ENCODE data around the gene KRTAP20-2.

KRTAP20-2 gene

DNA sequence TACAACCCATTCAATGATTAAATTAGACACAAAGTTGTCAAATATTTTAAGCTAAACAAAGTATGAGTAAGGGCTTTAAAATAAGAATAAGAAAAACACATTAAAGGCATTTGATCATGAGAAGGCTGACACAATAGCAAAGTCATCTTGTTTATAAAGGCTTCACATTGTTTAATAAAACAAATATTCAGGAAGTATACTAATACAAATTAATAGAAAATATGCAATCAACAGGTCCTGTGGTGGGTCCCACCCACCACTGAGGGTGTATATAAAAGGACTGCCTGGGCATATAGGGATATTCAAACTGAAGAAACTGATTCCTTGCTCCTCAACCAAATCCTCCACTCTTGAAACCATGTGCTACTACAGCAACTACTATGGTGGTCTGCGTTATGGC, at the start of gene KRTAP20-2:
KRTAP20-2 (plus strand) TSS at position 301 of the 400 bp plus-strand sequence; CDS start at position 359, 58 bp downstream.
- H3K9ac ChIP-seq (ENCODE audit: low read length) = no peak within 1 kb of the TSS
- no peaks in the 10 kb centered on the region for H3K9me3 ChIP-seq (ENCODE audit: low read length)
- no peak within 1 kb of the TSS for H3K4me3 ChIP-seq (ENCODE audit: low read depth in 1 of 2, low read length in 2 of 2)
- no peak within 1 kb of the TSS for H3K27ac ChIP-seq (ENCODE audit: low read depth, low read length)
- no peaks in the 10 kb centered on the region for H3K4me1 ChIP-seq (ENCODE audit: insufficient read depth, low read length)
- H3K27me3 ChIP-seq (ENCODE audit: control insufficient read depth in 1 of 2, insufficient read depth in 2 of 2, low read length in 2 of 2) = no peaks in the 10 kb centered on the region
- H3K36me3 ChIP-seq (ENCODE audit: insufficient read depth, low read length) = no peaks in the 10 kb centered on the region

DNA sequence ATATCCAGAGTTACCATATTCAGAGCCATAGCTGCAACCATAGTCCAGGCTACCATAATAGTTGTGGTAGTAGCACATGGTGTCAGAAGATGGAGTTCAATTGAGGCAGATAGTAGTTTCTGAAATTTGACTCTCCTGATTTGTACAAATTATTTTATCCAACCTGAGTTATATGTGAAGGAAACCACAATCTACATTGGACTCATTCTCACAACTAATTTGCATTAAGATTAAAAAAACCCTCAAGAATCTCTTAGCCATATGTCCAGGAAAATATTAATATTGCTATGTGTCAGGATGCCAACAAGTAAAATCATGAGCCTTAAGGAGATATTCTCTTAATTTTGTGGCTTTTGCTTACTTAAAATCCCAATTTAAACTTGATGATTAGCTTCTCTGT, 44.7 kb upstream of the KRTAP20-2 start, which contains the start of gene KRTAP22-2:
KRTAP22-2 (minus strand) TSS at position 101 of the 400 bp plus-strand sequence.
- Histone ChIP-seq H3K27ac (ENCODE audit: low read depth, low read length) (no peak within 1 kb of the TSS), H3K9ac (ENCODE audit: low read length) (no peak within 1 kb of the TSS), H3K36me3 (ENCODE audit: insufficient read depth, low read length) (no peaks in the 10 kb centered on the region), H3K4me1 (ENCODE audit: insufficient read depth, low read length) (no peaks in the 10 kb centered on the region), H3K9me3 (ENCODE audit: low read length) (no peaks in the 10 kb centered on the region), H3K4me3 (ENCODE audit: low read depth in 1 of 2, low read length in 2 of 2) (no peak within 1 kb of the TSS), H3K27me3 (ENCODE audit: control insufficient read depth in 1 of 2, insufficient read depth in 2 of 2, low read length in 2 of 2) (no peaks in the 10 kb centered on the region)

DNA sequence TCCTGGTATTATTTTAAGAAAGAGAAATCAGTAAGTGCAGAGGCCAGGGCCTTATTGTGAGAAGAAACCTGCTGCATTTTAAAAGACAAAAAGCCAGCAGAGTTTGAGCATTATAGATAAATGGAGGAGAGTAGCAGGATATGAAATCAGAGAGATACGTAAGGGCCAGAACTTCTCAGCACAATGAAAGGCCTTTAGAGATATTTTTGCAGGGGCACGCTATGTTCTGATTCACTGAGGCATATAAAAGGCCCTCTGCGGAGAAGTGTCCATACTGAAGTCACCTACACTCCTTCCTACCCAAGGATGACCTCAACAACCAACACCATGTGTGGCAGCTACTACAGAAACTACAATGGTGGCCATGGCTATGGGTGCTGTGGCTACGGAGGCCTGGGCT, 42.9 kb upstream of the KRTAP20-2 start, which contains the start of gene KRTAP6-3:
KRTAP6-3 (plus strand) TSS at position 301 of the 400 bp plus-strand sequence; CDS start at position 307, 6 bp downstream.
- no peaks in the 10 kb centered on the region for H3K27me3 ChIP-seq (ENCODE audit: control insufficient read depth in 1 of 2, insufficient read depth in 2 of 2, low read length in 2 of 2)
- H3K9me3 ChIP-seq (ENCODE audit: low read length) = no peaks in the 10 kb centered on the region
- H3K27ac ChIP-seq (ENCODE audit: low read depth, low read length) = no peak within 1 kb of the TSS
- H3K9ac ChIP-seq (ENCODE audit: low read length) = no peak within 1 kb of the TSS
- H3K4me3 ChIP-seq (ENCODE audit: low read depth in 1 of 2, low read length in 2 of 2) = no peak within 1 kb of the TSS
- no peaks in the 10 kb centered on the region for H3K4me1 ChIP-seq (ENCODE audit: insufficient read depth, low read length)
- no peaks in the 10 kb centered on the region for H3K36me3 ChIP-seq (ENCODE audit: insufficient read depth, low read length)

DNA sequence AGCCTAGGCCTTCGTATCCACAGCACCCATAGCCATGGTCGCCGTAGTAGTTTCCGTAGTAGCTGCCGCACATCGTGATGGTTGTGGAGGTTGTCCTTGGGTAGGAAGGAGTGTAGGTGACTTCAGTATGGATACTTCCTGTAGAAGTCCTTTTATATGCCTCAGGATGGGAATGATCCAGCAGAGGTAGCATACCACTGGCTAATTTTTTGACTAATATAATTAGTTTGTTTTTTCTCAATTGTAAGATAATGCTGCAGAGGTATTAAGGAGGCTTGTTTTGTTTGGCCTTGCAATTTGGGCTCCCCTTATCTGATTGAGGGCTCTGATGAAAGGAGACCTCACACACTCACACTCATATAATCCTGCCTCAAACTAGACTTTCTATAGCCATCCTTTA, 36.2 kb upstream of the KRTAP20-2 start, which contains the start of gene KRTAP6-2:
KRTAP6-2 (minus strand) TSS at position 101 of the 400 bp plus-strand sequence; CDS start at position 73, 28 bp downstream.
- no peaks in the 10 kb centered on the region for H3K4me1 ChIP-seq (ENCODE audit: insufficient read depth, low read length)
- H3K9me3 ChIP-seq (ENCODE audit: low read length) = no peaks in the 10 kb centered on the region
- H3K4me3 ChIP-seq (ENCODE audit: low read depth in 1 of 2, low read length in 2 of 2) = no peak within 1 kb of the TSS
- no peaks in the 10 kb centered on the region for H3K36me3 ChIP-seq (ENCODE audit: insufficient read depth, low read length)
- no peak within 1 kb of the TSS for H3K9ac ChIP-seq (ENCODE audit: low read length)
- H3K27me3 ChIP-seq (ENCODE audit: control insufficient read depth in 1 of 2, insufficient read depth in 2 of 2, low read length in 2 of 2) = no peaks in the 10 kb centered on the region
- no peak within 1 kb of the TSS for H3K27ac ChIP-seq (ENCODE audit: low read depth, low read length)

DNA sequence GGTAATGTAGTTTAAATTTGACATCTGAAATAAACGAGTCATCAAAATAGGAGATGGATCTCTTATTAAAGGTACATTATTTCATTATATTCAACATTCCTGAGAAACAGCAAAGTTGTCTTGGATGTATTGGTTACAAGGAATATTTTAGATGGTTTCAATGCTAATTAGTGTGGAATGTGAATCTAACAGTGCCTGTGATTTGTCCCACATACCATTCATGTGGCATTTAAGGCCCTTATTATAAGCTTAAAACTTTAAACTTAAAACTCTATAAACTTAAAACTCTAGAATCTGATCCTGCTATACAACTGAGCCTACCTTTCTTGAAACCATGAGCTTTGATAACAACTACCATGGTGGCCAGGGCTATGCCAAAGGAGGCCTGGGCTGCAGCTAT, 34.2 kb upstream of the KRTAP20-2 start, which contains the start of gene KRTAP22-1:
KRTAP22-1 (plus strand) TSS at position 301 of the 400 bp plus-strand sequence.
- no peaks in the 10 kb centered on the region for H3K36me3 ChIP-seq (ENCODE audit: insufficient read depth, low read length)
- no peaks in the 10 kb centered on the region for H3K9me3 ChIP-seq (ENCODE audit: low read length)
- no peak within 1 kb of the TSS for H3K4me3 ChIP-seq (ENCODE audit: low read depth in 1 of 2, low read length in 2 of 2)
- no peak within 1 kb of the TSS for H3K27ac ChIP-seq (ENCODE audit: low read depth, low read length)
- no peak within 1 kb of the TSS for H3K9ac ChIP-seq (ENCODE audit: low read length)
- no peaks in the 10 kb centered on the region for H3K4me1 ChIP-seq (ENCODE audit: insufficient read depth, low read length)
- H3K27me3 ChIP-seq (ENCODE audit: control insufficient read depth in 1 of 2, insufficient read depth in 2 of 2, low read length in 2 of 2) = no peaks in the 10 kb centered on the region

DNA sequence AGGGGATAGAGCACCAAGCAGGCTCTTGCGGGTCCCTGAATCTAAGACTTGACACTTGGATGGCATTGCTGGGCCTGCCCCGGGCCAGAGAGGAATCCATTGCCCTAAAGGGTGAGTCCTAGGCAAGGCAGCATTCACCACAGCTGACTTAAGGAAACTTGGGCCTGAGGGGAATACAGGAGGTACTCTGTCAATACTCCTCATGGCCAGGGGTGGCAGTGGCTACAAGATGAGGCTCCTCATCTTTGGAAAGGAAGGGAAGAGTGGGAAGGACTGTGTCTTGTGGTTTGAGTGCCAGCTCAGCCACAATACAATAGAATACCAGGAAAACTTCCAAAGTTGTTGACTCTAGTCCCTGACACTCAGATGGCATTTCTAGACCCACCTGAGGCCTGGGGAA, 29.0 kb upstream of the KRTAP20-2 start:
- H3K36me3 ChIP-seq (ENCODE audit: insufficient read depth, low read length) = no peaks in the 10 kb centered on the region
- H3K9ac ChIP-seq (ENCODE audit: low read length) = no peak overlapping the region
- H3K4me1 ChIP-seq (ENCODE audit: insufficient read depth, low read length) = no peaks in the 10 kb centered on the region
- H3K9me3 ChIP-seq (ENCODE audit: low read length) = no peaks in the 10 kb centered on the region
- no peak overlapping the region for H3K4me3 ChIP-seq (ENCODE audit: low read depth in 1 of 2, low read length in 2 of 2)
- no peaks in the 10 kb centered on the region for H3K27me3 ChIP-seq (ENCODE audit: control insufficient read depth in 1 of 2, insufficient read depth in 2 of 2, low read length in 2 of 2)
- H3K27ac ChIP-seq (ENCODE audit: low read depth, low read length) = no peak overlapping the region

DNA sequence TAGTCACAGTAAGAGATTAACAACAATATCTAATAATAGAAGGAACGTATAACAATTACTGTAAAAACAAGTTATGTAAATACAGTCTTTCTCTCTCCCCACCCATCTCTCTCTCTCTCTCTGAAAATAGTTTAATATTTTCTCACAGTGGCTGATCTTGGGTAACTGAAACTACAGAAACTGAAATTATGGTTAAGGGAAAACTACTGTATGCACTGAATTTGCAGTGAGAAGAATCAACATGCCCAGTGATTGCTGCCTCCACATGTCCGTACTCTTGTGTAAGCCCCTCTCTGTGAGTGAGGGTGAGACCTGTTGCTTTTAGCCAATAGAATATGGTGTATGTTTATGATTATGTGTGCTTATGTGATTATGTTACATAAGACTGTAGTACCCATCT, 22.9 kb upstream of the KRTAP20-2 start:
- no peaks in the 10 kb centered on the region for H3K4me1 ChIP-seq (ENCODE audit: insufficient read depth, low read length)
- H3K9ac ChIP-seq (ENCODE audit: low read length) = no peak overlapping the region
- no peaks in the 10 kb centered on the region for H3K27me3 ChIP-seq (ENCODE audit: control insufficient read depth in 1 of 2, insufficient read depth in 2 of 2, low read length in 2 of 2)
- no peak overlapping the region for H3K4me3 ChIP-seq (ENCODE audit: low read depth in 1 of 2, low read length in 2 of 2)
- H3K27ac ChIP-seq (ENCODE audit: low read depth, low read length) = no peak overlapping the region
- H3K36me3 ChIP-seq (ENCODE audit: insufficient read depth, low read length) = no peaks in the 10 kb centered on the region
- H3K9me3 ChIP-seq (ENCODE audit: low read length) = no peaks in the 10 kb centered on the region

DNA sequence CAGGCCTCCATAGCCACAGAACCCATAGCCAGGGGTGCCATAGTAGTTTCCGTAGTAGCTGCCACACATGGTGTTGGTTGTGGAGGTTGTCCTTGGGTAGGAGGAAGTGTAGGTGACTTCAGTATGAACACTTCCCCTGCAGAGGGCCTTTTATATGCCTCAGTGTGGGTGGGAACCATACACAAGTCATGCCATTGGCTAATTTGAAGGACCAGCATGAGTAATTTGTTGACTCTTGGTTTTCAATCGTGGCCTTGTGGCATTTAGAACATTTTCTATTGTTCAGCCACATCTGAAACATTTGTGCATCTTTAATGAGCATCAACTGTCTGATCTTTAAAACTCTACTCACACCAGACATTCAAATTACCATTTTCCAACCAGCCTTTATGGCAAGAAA, 21.2 kb upstream of the KRTAP20-2 start, which contains the start of gene KRTAP6-1:
KRTAP6-1 (minus strand) TSS at position 95 of the 400 bp plus-strand sequence; CDS start at position 69, 26 bp downstream.
- Histone ChIP-seq H3K27ac (ENCODE audit: low read depth, low read length) (no peak within 1 kb of the TSS), H3K9me3 (ENCODE audit: low read length) (no peaks in the 10 kb centered on the region), H3K27me3 (ENCODE audit: control insufficient read depth in 1 of 2, insufficient read depth in 2 of 2, low read length in 2 of 2) (no peaks in the 10 kb centered on the region), H3K4me3 (ENCODE audit: low read depth in 1 of 2, low read length in 2 of 2) (no peak within 1 kb of the TSS), H3K4me1 (ENCODE audit: insufficient read depth, low read length) (no peaks in the 10 kb centered on the region), H3K9ac (ENCODE audit: low read length) (no peak within 1 kb of the TSS), H3K36me3 (ENCODE audit: insufficient read depth, low read length) (no peaks in the 10 kb centered on the region)

DNA sequence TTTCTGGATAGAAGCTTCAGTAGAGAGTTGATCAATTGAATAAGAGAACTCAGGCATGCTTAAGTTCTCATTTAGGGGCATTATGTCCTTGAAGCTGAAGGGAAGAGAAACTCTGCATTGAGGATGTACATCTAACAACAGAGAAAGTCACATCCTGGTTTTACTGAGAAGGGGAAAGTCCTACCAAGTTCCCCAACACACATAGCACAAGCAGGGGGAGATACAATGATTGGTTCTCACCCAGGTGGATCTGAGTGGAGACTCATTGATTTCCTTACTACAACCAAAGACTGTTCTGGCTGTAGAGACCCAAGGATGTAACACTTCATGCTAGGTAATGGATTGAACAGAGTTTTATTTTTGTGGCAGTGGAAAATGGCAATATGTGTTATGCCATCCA, 19.8 kb upstream of the KRTAP20-2 start:
- Histone ChIP-seq H3K36me3 (ENCODE audit: insufficient read depth, low read length) (no peaks in the 10 kb centered on the region), H3K27ac (ENCODE audit: low read depth, low read length) (no peak overlapping the region), H3K27me3 (ENCODE audit: control insufficient read depth in 1 of 2, insufficient read depth in 2 of 2, low read length in 2 of 2) (no peaks in the 10 kb centered on the region), H3K9ac (ENCODE audit: low read length) (no peak overlapping the region), H3K9me3 (ENCODE audit: low read length) (no peaks in the 10 kb centered on the region), H3K4me1 (ENCODE audit: insufficient read depth, low read length) (no peaks in the 10 kb centered on the region), H3K4me3 (ENCODE audit: low read depth in 1 of 2, low read length in 2 of 2) (no peak overlapping the region)

DNA sequence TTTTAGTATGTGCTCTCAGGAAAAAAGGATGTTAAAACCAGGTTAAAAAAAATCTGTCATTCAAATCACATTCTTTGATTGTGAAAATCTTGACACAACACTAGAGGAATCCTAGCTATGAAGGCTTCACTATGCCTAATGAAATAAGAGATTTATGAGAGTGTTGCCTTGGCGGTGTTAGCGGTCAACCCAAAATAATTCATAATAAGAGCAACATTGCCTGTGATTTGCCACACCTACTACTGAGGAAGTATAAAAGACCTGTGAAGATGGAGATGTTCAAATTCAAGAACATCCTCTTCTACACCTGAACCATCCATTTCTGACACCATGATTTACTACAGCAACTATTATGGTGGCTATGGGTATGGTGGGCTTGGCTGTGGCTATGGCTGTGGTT, 18.9 kb upstream of the KRTAP20-2 start, which contains the start of gene KRTAP20-1:
KRTAP20-1 (plus strand) TSS at position 301 of the 400 bp plus-strand sequence; CDS start at position 331, 30 bp downstream.
- Histone ChIP-seq H3K9ac (ENCODE audit: low read length) (no peak within 1 kb of the TSS), H3K4me3 (ENCODE audit: low read depth in 1 of 2, low read length in 2 of 2) (no peak within 1 kb of the TSS), H3K27me3 (ENCODE audit: control insufficient read depth in 1 of 2, insufficient read depth in 2 of 2, low read length in 2 of 2) (no peaks in the 10 kb centered on the region), H3K4me1 (ENCODE audit: insufficient read depth, low read length) (no peaks in the 10 kb centered on the region), H3K9me3 (ENCODE audit: low read length) (no peaks in the 10 kb centered on the region), H3K36me3 (ENCODE audit: insufficient read depth, low read length) (no peaks in the 10 kb centered on the region), H3K27ac (ENCODE audit: low read depth, low read length) (no peak within 1 kb of the TSS)

DNA sequence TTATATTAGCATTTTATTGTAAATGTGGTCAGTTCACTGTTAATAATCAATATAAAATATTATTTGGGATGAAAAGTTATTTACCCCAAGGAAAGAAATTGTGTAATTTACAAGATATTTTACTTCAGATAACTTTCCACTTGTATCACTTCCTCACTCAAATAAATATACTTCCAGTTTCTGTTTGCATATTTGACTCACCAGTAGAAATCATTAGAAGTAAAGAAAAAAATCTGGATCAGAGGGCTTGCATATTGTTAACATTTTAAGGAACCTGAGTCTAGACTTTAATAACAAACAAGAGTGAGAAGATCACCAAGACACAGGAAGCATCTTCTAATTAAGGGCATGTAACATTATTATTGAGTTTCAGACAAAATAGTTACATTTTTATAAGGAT, 14.9 kb upstream of the KRTAP20-2 start:
- Histone ChIP-seq H3K4me3 (ENCODE audit: low read depth in 1 of 2, low read length in 2 of 2) (no peak overlapping the region), H3K9me3 (ENCODE audit: low read length) (no peaks in the 10 kb centered on the region), H3K9ac (ENCODE audit: low read length) (no peak overlapping the region), H3K4me1 (ENCODE audit: insufficient read depth, low read length) (no peaks in the 10 kb centered on the region), H3K36me3 (ENCODE audit: insufficient read depth, low read length) (no peaks in the 10 kb centered on the region), H3K27me3 (ENCODE audit: control insufficient read depth in 1 of 2, insufficient read depth in 2 of 2, low read length in 2 of 2) (no peaks in the 10 kb centered on the region), H3K27ac (ENCODE audit: low read depth, low read length) (no peak overlapping the region)

DNA sequence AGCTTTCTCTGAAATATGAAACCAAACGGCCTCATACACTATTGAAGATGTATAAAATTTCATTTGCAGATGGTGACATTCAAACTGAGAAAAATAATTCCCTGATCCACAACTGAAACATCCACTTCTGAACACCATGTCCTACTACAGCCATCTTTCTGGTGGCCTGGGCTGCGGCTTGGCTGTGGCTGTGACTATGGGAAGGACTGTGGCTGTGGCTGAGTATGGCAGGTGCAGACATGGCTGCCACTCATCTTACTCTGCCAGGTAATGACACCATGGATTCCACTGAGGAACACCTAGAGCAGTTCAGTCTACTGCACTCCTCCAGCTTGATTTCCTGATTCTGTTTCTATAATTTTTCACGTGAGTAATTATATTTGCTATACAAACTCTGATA, 14.5 kb upstream of the KRTAP20-2 start, which contains the start of gene KRTAP20-4:
KRTAP20-4 (plus strand) TSS at position 106 of the 400 bp plus-strand sequence.
- no peaks in the 10 kb centered on the region for H3K36me3 ChIP-seq (ENCODE audit: insufficient read depth, low read length)
- no peaks in the 10 kb centered on the region for H3K9me3 ChIP-seq (ENCODE audit: low read length)
- H3K4me1 ChIP-seq (ENCODE audit: insufficient read depth, low read length) = no peaks in the 10 kb centered on the region
- no peak within 1 kb of the TSS for H3K27ac ChIP-seq (ENCODE audit: low read depth, low read length)
- no peaks in the 10 kb centered on the region for H3K27me3 ChIP-seq (ENCODE audit: control insufficient read depth in 1 of 2, insufficient read depth in 2 of 2, low read length in 2 of 2)
- H3K9ac ChIP-seq (ENCODE audit: low read length) = no peak within 1 kb of the TSS
- H3K4me3 ChIP-seq (ENCODE audit: low read depth in 1 of 2, low read length in 2 of 2) = no peak within 1 kb of the TSS

Measured in muscle layer of colon (tissue), 2 donors.